ENCODE measurements around the gene IP6K1.
"Not testable (repeated sequence)": the region's sequence is repeated elsewhere in the genome, so short reads cannot be mapped to it uniquely, and the experiment has no call there.

GRCh38 chr3:49691481-49691880 is 94.9 kb downstream of the IP6K1 start:
- TF ChIP-seq CTCF (IDR thresholded peaks at IDR 0.05 in 4 of 5, conservative IDR thresholded peaks at IDR 0.05 in 1 of 5); POLR2A (IDR thresholded peaks at IDR 0.05): not testable (repeated sequence)

Measured in gastrocnemius medialis (tissue), 4 donors.